Right ventricle myocardium superior (tissue), 1 donor: ENCODE results near the gene ACD. TPM values are rescaled to one million over a fixed set of nuclear protein-coding genes. Genes with fewer than 3 reads are reported as not detected.

Source experiments
- ATAC-seq: fragments of 200-7000 bp; cut with Tn5 transposase; one replicate; pipeline ENCODE4 v1.9.1; 2020; ENCODE audit warnings: mild to moderate bottlenecking; ENCODE audit not compliant: poor library complexity
- DNase-seq: peaks from one replicate; pipeline ENCODE4 v3.0.0-alpha.2; 2020
- intact Hi-C: fragments of 100-400 bp; cut with DNase I; formaldehyde crosslinking; loops from one replicate; pipeline ENCODE4 v1.11.2; 2022
- total RNA-seq: library from RNA; stranded (reverse); fragmentation: NEBNext Ultra II Directional; extraction: Animal tissue kit (Norgen Biotek cat#: 25700); gene quantifications from one replicate; pipeline ENCODE4 v1.2.1, GENCODE V29; 2021
- donor health status: DM: no; HTN: yes; CAD: no; lungs with severe emphysema.

Gene ACD
- total RNA-seq, 1 donor from 2014 or later, result 7.1 TPM

DNA sequence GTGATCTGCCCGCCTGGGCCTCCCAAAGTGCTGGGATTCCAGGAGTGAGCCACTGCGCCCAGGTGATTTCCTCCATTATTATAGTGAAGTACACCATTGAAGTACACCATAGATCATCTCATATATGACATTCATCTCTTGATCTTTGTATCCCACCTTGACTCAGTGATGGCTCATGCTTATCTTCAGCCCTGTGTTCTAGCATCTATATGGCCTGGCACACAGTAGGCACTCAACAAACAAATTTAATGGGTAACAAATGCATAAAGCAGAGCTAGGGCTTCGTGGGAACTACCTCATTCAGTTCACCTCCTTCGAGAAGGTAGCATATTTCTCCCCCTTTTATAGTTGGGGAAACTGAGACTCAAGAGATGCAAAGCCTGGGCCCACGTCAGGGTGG is 5.5 kb upstream of the ACD start:
- intact Hi-C loops, result loop anchor here (5.0 kb wide), 1 partner anchor 143 kb away; no protein-coding TSS in a partner anchor
- no peak for ATAC-seq

DNA sequence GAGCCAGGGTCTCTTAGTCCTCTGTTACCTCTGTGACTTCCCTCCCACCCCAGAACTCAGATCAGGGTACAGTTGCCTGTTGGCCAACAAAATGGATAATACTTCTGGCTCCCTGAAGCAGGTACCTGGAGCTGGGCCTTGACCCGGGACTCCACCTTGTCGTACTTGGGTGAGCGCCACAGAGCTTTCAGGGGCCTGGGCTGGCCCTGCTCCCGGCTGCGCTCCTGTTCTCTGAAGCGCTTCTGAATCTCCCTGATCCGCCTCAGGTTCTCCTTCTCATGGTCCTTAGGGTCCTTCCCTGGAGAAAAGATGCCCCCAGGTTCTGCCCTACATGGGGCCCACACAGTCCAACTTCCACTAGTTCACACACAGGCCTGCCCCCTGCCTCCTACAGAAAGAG is 4.8 kb upstream of the ACD start:
- intact Hi-C loops, result loop anchor here (5.0 kb wide), 2 partner anchors 103 to 143 kb away; partner anchors contain the start of gene CTCF
- ATAC-seq (no peak), DNase-seq (no peak)

More for the DNA sequence above, 5.5 kb upstream of the ACD start:
- DNase-seq, result no peak

DNA sequence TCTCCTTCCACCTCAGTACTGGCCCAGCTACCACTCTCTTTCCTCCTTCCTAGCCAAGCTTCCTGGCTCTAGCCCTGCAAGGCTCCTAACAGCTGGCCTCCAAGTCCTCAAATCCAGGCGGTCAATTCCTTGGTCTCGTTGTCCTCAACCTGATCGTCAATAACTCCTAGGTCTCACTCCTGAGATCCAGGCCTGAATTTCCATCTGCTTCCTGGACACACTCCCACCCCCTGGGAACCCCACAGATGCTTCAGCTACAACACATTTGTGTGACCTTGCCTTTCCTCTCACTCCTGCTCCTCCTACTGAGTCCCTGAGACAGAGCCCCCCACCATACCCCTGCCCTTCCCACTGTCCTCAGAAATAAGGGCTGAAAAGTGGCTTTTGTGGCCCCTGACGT is 4.2 kb upstream of the ACD start:
- DNase-seq, result no peak
- intact Hi-C loops, result loop anchor here (5.0 kb wide), 1 partner anchor 102 kb away; the partner anchor contains the start of gene CTCF
- no peak for ATAC-seq

DNA sequence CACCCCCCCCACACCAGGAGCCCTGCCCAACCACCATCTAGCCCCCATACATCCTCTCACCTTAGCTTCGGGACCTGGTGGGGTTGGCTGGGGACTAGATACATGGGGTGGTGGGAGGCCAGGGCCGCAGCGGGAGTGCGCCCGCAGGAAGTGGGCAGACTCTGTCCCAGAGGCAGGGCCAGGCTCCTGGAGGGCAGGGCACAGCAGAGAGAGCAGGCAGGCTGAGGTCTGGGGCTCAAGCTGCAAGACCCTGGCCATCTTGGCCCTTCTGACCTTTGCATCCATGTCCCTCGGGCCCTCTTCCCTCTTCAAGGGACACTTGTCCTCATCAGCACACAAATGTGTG is 3.8 kb upstream of the ACD start:
- intact Hi-C loops, result loop anchor here (5.0 kb wide), 1 partner anchor 102 kb away; the partner anchor contains the start of gene CTCF
- DNase-seq, result no peak
- ATAC-seq, result no peak

DNA sequence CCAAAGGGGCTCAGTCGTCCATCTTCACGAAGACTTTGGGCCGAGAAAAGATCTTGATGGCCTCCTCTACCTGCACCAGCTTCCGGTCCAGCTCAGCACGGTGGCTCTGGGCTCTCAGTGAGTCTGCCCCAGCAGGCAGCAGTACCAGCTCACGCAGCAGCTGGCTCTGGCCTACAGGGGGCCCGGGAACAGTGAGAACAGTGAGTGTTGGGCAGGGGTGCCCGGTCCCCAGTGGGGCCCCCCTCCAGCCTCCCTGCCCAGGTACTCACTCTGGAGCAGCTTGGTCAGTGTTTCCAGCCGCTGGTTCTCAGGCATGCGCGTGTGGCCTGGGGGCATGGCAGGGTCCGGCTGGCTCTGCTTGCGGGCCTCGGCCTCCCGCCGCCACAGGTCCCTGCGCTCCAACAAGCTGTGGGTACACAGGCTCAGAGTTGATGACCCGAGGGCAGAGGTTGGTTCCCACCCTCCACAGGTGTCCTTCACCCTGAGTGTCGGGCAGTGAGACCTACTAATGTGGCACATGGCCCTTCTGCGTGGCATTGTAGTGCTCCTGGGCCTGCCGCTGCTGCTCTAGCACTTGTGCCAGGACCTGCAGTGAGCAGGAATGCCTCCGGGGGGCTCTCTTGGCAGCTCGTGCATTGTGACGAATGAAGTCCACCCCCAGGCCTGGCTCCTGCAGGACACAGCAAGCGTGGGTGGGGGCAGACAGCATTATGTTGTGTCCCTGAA is 3.3 kb upstream of the ACD start:
- ATAC-seq, result no peak
- intact Hi-C loops, result loop anchor here (5.0 kb wide), 1 partner anchor 101 kb away; the partner anchor contains the start of gene CTCF
- peak; percentile 46 for DNase-seq

DNA sequence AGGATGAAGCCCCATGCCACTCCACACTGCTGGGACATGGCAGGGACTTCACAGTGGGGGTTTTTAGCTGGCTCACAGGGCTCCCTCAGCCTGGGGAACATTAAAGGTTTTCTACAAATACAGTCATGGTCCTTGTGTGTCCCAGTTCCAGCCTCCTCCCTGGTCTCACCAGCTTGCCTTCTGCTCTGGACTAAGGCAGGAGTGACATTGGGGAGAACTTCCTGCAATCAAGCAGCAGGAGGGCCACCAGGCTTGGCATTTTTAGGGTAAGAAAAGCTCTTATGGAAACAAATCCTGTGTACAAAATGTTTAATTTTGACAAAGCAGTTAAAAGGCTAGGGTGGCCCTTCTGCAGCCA is 2.6 kb upstream of the ACD start:
- DNase-seq (no peak), ATAC-seq (no peak)
- intact Hi-C loops, result loop anchor here (5.0 kb wide), 1 partner anchor 100 kb away; the partner anchor contains the start of gene CTCF

DNA sequence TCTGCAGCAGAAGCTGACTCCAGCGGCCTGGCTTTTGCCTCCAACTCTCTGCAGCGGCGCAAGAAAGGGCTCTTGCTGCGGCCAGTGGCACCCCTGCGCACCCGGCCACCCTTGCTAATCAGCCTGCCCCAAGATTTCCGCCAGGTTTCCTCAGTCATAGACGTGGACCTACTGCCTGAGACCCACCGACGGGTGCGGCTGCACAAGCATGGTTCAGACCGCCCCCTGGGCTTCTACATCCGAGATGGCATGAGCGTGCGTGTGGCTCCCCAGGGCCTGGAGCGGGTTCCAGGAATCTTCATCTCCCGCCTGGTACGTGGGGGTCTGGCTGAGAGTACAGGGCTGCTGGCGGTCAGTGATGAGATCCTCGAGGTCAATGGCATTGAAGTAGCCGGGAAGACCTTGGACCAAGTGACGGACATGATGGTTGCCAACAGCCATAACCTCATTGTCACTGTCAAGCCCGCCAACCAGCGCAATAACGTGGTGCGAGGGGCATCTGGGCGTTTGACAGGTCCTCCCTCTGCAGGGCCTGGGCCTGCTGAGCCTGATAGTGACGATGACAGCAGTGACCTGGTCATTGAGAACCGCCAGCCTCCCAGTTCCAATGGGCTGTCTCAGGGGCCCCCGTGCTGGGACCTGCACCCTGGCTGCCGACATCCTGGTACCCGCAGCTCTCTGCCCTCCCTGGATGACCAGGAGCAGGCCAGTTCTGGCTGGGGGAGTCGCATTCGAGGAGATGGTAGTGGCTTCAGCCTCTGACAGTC is 2.0 kb upstream of the ACD start:
- peak; percentile 39 for DNase-seq
- intact Hi-C loops, result loop anchor here (5.0 kb wide), 1 partner anchor 100 kb away; the partner anchor contains the start of gene CTCF
- no peak for ATAC-seq

DNA sequence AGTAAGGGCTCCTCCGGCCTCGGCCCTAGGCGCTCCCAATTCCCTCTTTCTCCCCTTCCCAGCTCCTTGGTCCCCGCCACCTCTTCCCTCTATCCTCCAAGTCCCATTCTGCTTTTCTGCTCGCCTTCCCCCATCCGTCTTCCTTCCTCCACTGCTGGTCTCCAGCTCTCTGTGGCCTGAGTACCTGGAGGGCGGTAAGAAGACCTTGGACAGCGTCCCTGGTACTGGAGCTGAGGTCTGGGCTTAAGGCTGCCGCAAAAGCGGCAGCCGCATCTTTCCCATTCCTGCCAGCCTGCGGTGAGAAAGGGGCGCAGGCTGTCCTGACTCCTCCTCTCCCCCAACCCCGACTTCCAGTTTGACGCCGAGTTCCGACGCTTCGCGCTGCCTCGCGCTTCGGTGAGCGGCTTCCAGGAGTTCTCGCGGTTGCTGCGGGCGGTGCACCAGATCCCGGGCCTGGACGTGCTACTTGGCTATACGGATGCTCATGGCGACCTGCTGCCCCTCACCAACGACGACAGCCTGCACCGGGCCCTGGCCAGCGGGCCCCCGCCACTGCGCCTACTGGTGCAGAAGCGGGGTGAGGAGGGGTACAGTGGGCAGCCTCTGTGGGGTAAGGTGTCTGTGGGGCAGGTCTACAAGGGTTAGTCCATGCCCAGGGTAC is 1.2 kb upstream of the ACD start:
- ATAC-seq (no peak), DNase-seq (no peak)
- intact Hi-C loops, result loop anchor here (5.0 kb wide), 1 partner anchor 99 kb away; the partner anchor contains the start of gene CTCF

DNA sequence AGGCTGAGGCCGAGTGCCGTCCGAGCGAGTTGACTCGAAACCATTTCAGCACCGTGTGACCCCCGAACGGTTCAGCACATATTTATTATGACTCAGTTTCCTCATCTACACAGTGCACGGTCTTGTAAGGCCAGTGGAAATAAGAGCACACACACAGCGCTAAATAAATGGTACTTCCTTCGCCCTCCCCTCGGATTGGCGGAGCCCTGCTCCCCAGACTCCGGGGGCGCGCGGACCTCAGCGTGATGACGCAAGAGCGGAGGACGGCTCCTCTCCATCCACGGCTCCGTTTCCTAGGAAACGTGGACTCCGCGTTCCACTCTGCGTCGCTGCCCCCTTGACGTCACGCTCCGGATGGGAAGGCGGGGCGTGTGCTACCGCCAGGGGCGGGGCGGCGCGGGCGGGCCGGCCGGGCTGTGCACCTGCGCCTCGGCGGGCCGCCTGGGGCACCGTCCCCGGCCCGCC is 536 bp upstream of the ACD start, which contains the start of gene PARD6A:
Gene PARD6A (plus strand): TSS at position 397 of the 465 bp plus-strand sequence. CDS start 79 bp downstream, outside the sequence.
- intact Hi-C loops, result loop anchor here (5.0 kb wide), 1 partner anchor 98 kb away; the partner anchor contains the start of gene CTCF
- peak; percentile 97 for DNase-seq
- peak; percentile 90 for ATAC-seq

DNA sequence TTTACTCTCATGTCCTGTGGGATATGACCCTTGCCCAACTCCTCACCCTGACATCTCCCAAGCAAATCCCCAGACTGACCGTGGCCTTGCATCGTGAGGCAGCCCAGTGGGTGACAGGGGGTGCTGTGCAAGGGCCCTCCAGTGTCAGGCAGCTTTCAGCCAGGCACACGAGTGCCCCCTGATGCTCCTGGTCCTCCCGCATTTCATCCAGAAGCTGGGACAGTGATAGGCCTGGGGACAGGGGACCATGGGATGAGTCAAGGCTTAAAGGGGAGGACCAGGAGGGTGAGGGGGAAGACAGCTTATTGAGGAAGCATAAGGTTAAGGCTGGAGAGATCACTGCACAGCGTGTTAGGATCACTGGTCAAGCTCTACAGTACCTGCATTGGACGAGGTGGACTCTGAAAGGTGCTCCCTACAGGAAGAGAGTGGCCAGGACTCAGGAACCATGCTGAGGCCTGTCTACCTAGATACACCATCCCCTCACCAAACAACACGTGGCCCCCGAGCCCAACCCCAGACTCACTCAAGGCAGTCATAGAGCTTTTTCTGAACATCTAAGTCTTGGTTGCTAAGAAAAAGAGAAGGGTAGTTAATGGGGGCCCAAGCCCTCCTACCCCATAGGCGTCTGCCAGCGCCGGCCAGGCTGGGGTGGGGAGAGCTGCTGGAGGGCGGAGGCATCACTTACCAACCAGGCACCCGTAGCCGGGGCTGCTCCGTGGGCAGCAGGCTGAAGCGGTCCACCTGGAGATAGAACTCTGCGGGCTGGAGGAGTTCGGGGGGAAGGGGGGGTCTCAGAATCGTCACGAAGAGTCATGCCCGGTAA is 998 bp downstream of the ACD start:
- no peak for ATAC-seq
- intact Hi-C loops, result no loop called here
- DNase-seq, result no peak

DNA sequence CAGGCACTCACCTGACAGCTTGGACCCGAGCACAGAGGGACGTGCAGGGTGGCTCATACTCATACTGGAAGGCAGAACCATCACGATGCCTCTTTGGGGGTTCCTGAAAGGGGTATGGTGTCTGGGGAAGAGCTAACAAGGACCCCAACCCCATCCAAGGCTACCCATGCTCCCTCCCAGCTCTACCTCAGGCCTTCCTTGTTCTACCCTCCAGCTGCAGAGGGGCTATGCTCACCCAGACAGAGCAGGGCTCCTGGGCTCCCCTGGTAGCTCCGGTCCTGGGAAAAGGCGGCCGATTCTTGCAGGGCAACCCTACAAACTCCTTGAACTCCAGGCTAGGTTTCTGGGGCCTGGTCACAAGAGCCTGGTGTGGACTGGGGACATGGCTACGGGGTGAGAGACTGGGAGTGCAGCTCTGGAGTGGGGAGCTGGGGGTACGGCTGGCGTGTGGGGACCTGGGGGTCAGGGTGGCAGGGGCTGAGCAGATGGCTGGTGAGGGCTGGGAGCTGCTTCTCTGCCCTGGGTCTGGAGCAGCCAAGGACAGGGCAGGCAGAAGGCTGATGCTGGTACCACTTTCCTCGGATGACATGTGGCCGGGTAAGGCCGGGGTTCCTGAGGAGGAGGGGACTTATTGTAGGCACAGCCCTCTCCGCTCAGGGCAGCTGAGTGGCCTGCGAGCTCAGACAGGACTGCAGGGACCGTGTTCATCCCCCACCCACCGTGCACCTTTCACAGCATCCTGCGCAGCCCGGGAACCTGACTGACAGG is 2.1 kb downstream of the ACD start:
- intact Hi-C loops, result no loop called here
- DNase-seq, result no peak
- ATAC-seq, result no peak

DNA sequence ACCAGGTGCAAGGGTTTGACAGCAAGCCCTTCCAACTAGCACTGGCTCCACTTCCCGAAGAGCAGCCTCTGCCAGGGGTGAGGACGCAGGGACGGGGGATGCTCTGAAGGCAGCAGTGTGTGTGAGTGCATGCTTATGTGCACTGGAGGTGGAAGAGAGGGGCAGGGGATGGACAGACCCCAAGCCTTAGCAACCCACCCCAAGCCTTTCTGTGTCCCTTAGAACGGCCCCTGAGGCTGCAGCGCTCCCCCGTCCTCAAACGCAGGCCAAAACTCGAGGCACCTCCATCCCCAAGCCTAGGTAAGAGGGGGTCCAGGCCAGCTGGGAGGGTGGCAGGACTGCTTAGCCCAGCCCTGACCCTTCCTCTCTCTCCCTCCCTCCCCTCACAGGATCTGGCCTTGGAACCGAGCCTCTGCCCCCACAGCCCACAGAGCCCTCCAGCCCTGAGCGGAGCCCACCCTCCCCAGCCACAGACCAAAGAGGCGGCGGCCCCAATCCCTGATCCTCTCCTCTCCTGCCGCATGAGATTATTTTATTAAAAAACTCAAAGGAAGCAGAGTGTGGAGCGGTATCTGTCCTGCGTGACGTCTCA is 2.9 kb downstream of the ACD start:
- DNase-seq (no peak), ATAC-seq (no peak)
- intact Hi-C loops, result no loop called here

DNA sequence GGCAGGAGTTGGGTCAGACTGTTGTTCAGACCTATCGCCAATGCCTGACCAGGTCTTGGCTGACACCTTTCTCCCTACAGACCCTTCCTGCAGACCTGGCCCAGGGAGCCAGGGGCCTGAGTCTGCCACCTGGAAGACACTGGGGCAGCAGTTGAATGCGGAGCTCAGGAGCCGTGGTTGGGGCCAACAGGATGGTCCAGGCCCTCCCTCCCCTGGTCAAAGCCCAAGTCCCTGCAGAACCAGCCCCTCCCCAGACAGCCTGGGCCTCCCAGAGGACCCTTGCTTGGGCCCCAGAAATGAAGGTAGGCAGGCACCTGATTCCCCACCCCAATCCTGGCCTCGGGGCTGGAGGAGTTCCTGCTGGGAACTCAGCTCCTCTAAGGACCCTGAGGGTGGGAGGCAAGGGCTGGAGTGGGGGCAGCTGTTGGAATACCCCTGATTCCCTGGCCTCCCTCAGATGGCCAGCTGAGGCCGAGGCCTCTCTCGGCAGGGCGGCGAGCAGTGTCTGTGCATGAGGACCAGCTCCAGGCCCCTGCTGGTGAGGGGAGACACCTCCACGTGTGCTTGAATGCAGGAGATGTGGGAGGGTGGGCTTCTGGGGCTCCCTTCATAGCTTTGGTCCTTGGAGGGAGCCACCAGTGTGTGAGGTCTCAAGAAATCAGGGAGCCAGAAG is 3.6 kb downstream of the ACD start:
- intact Hi-C loops, result no loop called here
- DNase-seq (no peak), ATAC-seq (no peak)

DNA sequence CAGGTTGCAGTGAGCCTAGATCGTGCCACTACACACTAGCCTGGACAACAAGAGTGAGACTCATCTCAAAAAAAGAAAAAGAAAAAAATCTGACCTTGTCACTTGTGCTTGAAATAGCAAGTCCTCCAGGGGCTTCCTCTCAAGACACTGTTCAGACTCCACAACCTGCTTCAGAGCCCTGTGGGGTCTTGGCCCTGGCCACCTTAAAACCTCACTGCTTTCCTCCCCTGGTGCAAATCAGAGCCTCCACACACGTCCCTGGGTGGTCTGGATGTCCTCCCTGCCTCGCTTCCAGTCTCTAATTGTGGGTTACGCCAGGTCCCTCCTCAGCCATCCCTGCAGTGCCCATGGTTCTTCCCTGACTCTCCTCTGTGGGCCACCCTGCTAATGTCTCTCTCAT is 4.7 kb downstream of the ACD start:
- DNase-seq (no peak), ATAC-seq (no peak)

DNA sequence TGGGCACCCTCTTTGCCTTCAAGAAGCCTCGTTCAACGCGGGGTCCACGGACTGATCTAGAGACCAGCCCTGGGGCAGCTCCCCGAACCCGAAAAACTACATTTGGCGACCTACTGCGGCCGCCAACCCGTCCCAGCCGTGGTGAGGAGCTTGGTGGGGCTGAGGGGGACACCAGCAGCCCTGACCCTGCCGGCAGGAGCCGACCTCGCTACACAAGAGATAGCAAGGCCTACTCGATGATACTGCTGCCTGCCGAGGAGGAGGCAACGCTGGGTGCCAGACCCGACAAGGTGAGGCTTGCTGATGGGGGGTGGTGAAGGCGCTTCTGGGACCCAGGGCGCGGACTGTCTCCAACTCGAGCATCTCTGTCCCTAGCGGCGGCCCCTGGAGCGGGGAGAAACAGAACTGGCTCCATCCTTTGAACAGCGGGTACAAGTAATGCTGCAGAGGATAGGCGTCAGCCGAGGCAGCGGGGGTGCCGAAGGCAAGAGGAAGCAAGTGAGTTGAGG is 5.6 kb downstream of the ACD start:
- ATAC-seq (no peak), DNase-seq (peak; percentile 30)
- intact Hi-C loops, result no loop called here

More for the DNA sequence above, 4.7 kb downstream of the ACD start:
- intact Hi-C loops, result no loop called here

DNA sequence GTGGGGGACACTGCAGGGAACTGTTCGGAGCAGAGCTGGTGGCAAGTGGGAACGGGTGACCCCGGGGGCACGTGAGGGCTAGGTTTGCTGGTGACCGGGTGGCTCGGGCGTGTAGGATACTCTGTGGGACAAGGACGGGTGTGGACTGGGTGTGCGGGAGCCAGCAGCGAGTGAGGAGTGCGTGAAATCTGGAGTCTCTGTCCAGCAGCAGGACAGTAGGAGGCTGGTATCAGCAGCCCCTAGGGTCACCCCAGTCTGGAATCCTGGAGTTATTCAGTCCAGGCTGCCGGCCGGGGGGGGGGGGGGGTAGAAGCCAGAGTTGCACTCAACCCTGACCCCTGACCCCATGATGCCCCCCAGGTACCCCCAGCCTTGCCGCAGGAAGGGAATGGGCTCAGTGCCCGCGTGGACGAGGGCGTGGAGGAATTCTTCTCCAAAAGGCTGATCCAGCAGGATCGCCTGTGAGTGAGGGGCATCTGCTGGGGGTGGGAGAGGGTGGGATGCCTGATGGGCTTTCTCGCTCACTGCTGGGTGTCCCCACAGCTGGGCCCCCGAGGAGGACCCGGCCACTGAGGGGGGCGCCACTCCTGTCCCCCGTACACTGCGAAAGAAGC is 6.2 kb downstream of the ACD start:
- DNase-seq, result no peak
- no peak for ATAC-seq
- intact Hi-C loops, result no loop called here
